HCT116 (cell line): ENCODE data around the gene ARAP1. TPM values are rescaled to one million over a fixed set of nuclear protein-coding genes. Genes with fewer than 3 reads are reported as not detected.

Experiments used
- ATAC-seq: fragments of 200-7000 bp; cut with Tn5 transposase; 2 replicates; pipeline ENCODE4 v1.9.1; 2020; ENCODE audit warnings: mild to moderate bottlenecking, moderate library complexity
- BruUV-seq: library from RNA; stranded (reverse); fragments of 400-500 nt; replicated peaks from 2 replicates; lab custom pipeline; 2021; lab: Mats Ljungman, UMichigan
- CTCF ChIA-PET: fragments of 300-600 bp; sonication (Branson Sonifier 250); formaldehyde crosslinking; loops from one replicate; lab custom pipeline; 2021; ENCODE audit warnings: antibody characterized with exemption; lab: Charles Lee
- POLR2A ChIA-PET: fragments of 300-600, 350-600 bp; sonication (Branson Sonifier 250); formaldehyde crosslinking; loops from one replicate; lab custom pipeline; 2021; ENCODE audit warnings: antibody characterized with exemption; lab: Charles Lee
- RAD21 ChIA-PET, 2 experiments: fragments of 300-600 bp; sonication (Branson Sonifier 250); formaldehyde crosslinking; loops; one replicate each; lab custom pipeline; 2023; ENCODE audit warnings: low total read pairs in 2 of 2; ENCODE audit not compliant: uncharacterized antibody in 2 of 2, unreplicated experiment in 2 of 2, low non-redundant PET in 1 of 2; lab: Charles Lee
- DNase-seq: peaks from one replicate; pipeline ENCODE4 v3.0.0-alpha.2; 2010; ENCODE audit warnings: low read depth, low spot score
- H2AFZ ChIP-seq: fragments of 200-600 bp; shearing (Covaris generic), sonication (generic); 2 replicates; pipeline ENCODE4 v1.6.1; 2017; ENCODE audit warnings: low read depth, mixed run types, mixed read lengths, antibody characterized with exemption, low read length; ENCODE audit not compliant: poor library complexity, severe bottlenecking
- H3K27ac ChIP-seq: 2 replicates; pipeline ENCODE4 v1.5.1; 2012; ENCODE audit warnings: low read depth, low read length
- H3K27me3 ChIP-seq: fragments of 200-600 bp; sonication (generic); 2 replicates; pipeline ENCODE4 v1.6.1; 2016; ENCODE audit warnings: mixed run types, low read length, mixed read lengths; ENCODE audit not compliant: insufficient read depth
- H3K36me3 ChIP-seq, 2 experiments: fragments of 200-500 bp in 1 of 2; fragments of 200-600 bp in 1 of 2; sonication (Bioruptor generic) in 1 of 2; sonication (generic) in 1 of 2; 2 replicates each; pipeline versions ENCODE4 v1.5.1 to v1.6.1; 2014 to 2016; ENCODE audit warnings: low read length in 2 of 2, inconsistent platforms in 1 of 2, mixed read lengths in 1 of 2, mixed run types in 1 of 2; ENCODE audit not compliant: insufficient read depth in 2 of 2, control insufficient read depth in 1 of 2
- H3K4me1 ChIP-seq, 2 experiments: fragments of 200-600 bp in 1 of 2; sonication (generic) in 1 of 2; 2 replicates each; pipeline versions ENCODE4 v1.5.1 to v1.6.1; 2012 to 2017; ENCODE audit warnings: low read length in 2 of 2, inconsistent platforms in 1 of 2, mild to moderate bottlenecking in 1 of 2, mixed read lengths in 1 of 2, mixed run types in 1 of 2, moderate library complexity in 1 of 2; ENCODE audit not compliant: insufficient read depth in 2 of 2, control insufficient read depth in 1 of 2
- H3K4me2 ChIP-seq: fragments of 200-600 bp; sonication (generic); 2 replicates; pipeline ENCODE4 v1.6.1; 2017; ENCODE audit warnings: mixed run types, low read length, mixed read lengths
- H3K4me3 ChIP-seq, 2 experiments: fragments of 200-600 bp in 1 of 2; sonication (generic) in 1 of 2; replicated peaks in 1 of 2; 2 replicates each; pipeline ENCODE4 v1.5.1; 2011 to 2016; ENCODE audit warnings: low read length in 2 of 2, control low read depth in 1 of 2, low read depth in 1 of 2, mild to moderate bottlenecking in 1 of 2, mixed read lengths in 1 of 2, mixed run types in 1 of 2
- H3K79me2 ChIP-seq: fragments of 200-600 bp; sonication (generic); 2 replicates; pipeline ENCODE4 v1.6.1; 2017; ENCODE audit warnings: mild to moderate bottlenecking, mixed run types, low read length, moderate library complexity, mixed read lengths; ENCODE audit not compliant: insufficient read depth
- H3K9ac ChIP-seq: fragments of 200-600 bp; sonication (generic); 2 replicates; pipeline ENCODE4 v1.6.1; 2016; ENCODE audit warnings: low read length, mixed read lengths
- H3K9me2 ChIP-seq: fragments of 200-600 bp; sonication (generic), shearing (Covaris generic); 2 replicates; pipeline ENCODE4 v1.6.1; 2017; ENCODE audit warnings: mixed run types, mild to moderate bottlenecking, moderate library complexity; ENCODE audit not compliant: insufficient read depth
- H3K9me3 ChIP-seq, 2 experiments: fragments of 200-500 bp in 1 of 2; fragments of 200-600 bp in 1 of 2; sonication (Bioruptor generic) in 1 of 2; sonication (generic) in 1 of 2; 2 replicates each; pipeline ENCODE4 v1.6.1; 2014 to 2017; ENCODE audit warnings: low read length in 2 of 2, mixed read lengths in 2 of 2, inconsistent platforms in 1 of 2, low read depth in 1 of 2, mild to moderate bottlenecking in 1 of 2, mixed run types in 1 of 2, moderate library complexity in 1 of 2; ENCODE audit not compliant: control insufficient read depth in 1 of 2, insufficient read depth in 1 of 2
- H4K20me1 ChIP-seq: fragments of 200-600 bp; sonication (generic), shearing (Covaris generic); 2 replicates; pipeline ENCODE4 v1.6.1; 2017; ENCODE audit warnings: mixed run types, mild to moderate bottlenecking, moderate library complexity; ENCODE audit not compliant: insufficient read depth
- ATF3 ChIP-seq: IDR thresholded peaks from 2 replicates; pipeline ENCODE4 v1.6.1; 2012
- CBX3 ChIP-seq: IDR thresholded peaks from 2 replicates; pipeline ENCODE4 v1.6.1; 2012; ENCODE audit warnings: low read depth
- CTCF ChIP-seq, 3 experiments: fragments of 200-600 bp in 1 of 3; sonication (generic) in 1 of 3; IDR thresholded peaks in 2 of 3; conservative IDR thresholded peaks in 1 of 3; 2 replicates each; pipeline ENCODE4 v1.5.1; 2012 to 2017; ENCODE audit warnings: low read depth in 2 of 3, low read length in 2 of 3, antibody characterized with exemption in 1 of 3, borderline replicate concordance in 1 of 3, control low read depth in 1 of 3, mild to moderate bottlenecking in 1 of 3, mixed read lengths in 1 of 3, mixed run types in 1 of 3, moderate library complexity in 1 of 3; ENCODE audit not compliant: insufficient read depth in 1 of 3
- ELF1 ChIP-seq: IDR thresholded peaks from 2 replicates; pipeline ENCODE4 v1.6.1; 2012; ENCODE audit warnings: low read depth, borderline replicate concordance
- FOSL1 ChIP-seq: IDR thresholded peaks from 2 replicates; pipeline ENCODE4 v1.6.1; 2012; ENCODE audit warnings: low read depth
- POLR2A ChIP-seq: IDR thresholded peaks from 2 replicates; pipeline ENCODE4 v1.7.0; 2011; ENCODE audit warnings: borderline replicate concordance; ENCODE audit not compliant: insufficient read depth, insufficient read length; ENCODE audit errors: extremely low read depth
- POLR2AphosphoS5 ChIP-seq: IDR thresholded peaks from 2 replicates; pipeline ENCODE4 v1.6.1; 2011; ENCODE audit warnings: mild to moderate bottlenecking, low read depth, low read length, moderate library complexity
- RAD21 ChIP-seq: IDR thresholded peaks from 2 replicates; pipeline ENCODE4 v1.6.1; 2012; ENCODE audit warnings: low read depth, mild to moderate bottlenecking
- REST ChIP-seq: IDR thresholded peaks from 2 replicates; pipeline ENCODE4 v1.6.1; 2012; ENCODE audit warnings: low read depth
- SRF ChIP-seq: IDR thresholded peaks from 2 replicates; pipeline ENCODE4 v1.6.1; 2012; ENCODE audit warnings: low read depth
- YY1 ChIP-seq: IDR thresholded peaks from 2 replicates; pipeline ENCODE4 v1.6.1; 2011; ENCODE audit warnings: low read length, low read depth, moderate library complexity, mild to moderate bottlenecking; ENCODE audit not compliant: insufficient replicate concordance; ENCODE audit errors: extremely low read depth
- ZBTB33 ChIP-seq: IDR thresholded peaks from 2 replicates; pipeline ENCODE4 v1.6.1; 2011; ENCODE audit warnings: mild to moderate bottlenecking, low read length, moderate library complexity; ENCODE audit not compliant: insufficient replicate concordance; ENCODE audit errors: extremely low read depth
- ZFX ChIP-seq: fragments of 450-650 bp; IDR thresholded peaks from 2 replicates; pipeline ENCODE4 v1.6.1; 2017
- intact Hi-C: fragments of 100-400 bp; cut with micrococcal nuclease; formaldehyde crosslinking; loops from 2 replicates; pipeline ENCODE4 v1.10.0; 2022
- total RNA-seq: library from RNA; stranded (reverse); gene quantifications from one replicate; pipeline ENCODE4 v1.2.1, GENCODE V29; 2021; ENCODE audit not compliant: unreplicated experiment

ARAP1 gene
- total RNA-seq, 1 experiment from 2014 or later, result 57.4 TPM

GRCh38 chr11:72773291-72773690 is 21.1 kb upstream of the ARAP1 start:
- no peak for DNase-seq
- H3K79me2 ChIP-seq, result no peaks in the 10 kb centered on the region

More at GRCh38 chr11:72773291-72773690, 21.1 kb upstream of the ARAP1 start:
- Histone ChIP-seq H3K27me3 (no peaks in the 10 kb centered on the region), H3K9me2 (no peaks in the 10 kb centered on the region), H2AFZ (no peak overlapping the region), H3K4me1 (peaks cover 0 to 7% of the 10 kb centered on the region in 2 experiments; a peak in 1 of 4 replicates), H3K4me2 (no peak overlapping the region), H3K9me3 (no peaks in the 10 kb centered on the region), H3K9ac (no peak overlapping the region)
- intact Hi-C loops, result no loop called here
- ChIA-PET RAD21 (no interaction called here), POLR2A (no interaction called here), CTCF (no interaction called here)
- BruUV-seq, result no TSS peak
- TF ChIP-seq RAD21 (no peak), ZBTB33 (no peak), POLR2AphosphoS5 (no peak), REST (no peak), FOSL1 (no peak), ELF1 (no peak), SRF (no peak), ATF3 (no peak), CTCF (IDR thresholded peaks at IDR 0.05 in 2 of 3, conservative IDR thresholded peaks at IDR 0.05 in 1 of 3; ENCODE audit: borderline replicate concordance in 1 of 3, insufficient read depth in 1 of 3, low read depth in 2 of 3, low read length in 2 of 3) (no peak), YY1 (no peak), CBX3 (no peak), ZFX (no peak), POLR2A (no peak)
- TF ChIP-seq, all 23 proteins: peak for 0
- ATAC-seq, result no peak
- no peak overlapping the region for H3K4me3 ChIP-seq
- H3K36me3 ChIP-seq, result no peaks in the 10 kb centered on the region
- H4K20me1 ChIP-seq, result no peaks in the 10 kb centered on the region
- H3K27ac ChIP-seq, result no peak overlapping the region
